ENCODE data around the gene ARHGEF28.

DNA sequence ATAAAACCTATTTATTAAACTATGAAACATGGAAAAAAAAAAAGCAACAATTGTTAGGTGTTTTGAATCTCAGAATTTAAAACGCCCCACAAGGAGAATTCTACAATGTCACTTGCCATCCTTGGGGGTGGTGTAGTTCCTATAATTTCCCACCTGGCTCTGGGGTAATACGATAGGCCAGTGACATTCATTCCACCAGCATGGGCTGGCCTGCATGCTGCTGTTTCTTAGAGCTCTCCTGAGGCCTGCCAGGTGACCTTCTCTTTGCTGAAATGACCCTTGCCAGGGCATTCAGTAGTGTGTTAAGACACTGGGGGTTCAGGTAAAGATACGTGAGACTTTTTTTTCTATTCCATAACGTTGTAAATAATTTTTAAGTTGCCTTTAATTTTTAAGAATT, 10.0 kb upstream of the ARHGEF28 start:
- TF ChIP-seq, protein P1, sequence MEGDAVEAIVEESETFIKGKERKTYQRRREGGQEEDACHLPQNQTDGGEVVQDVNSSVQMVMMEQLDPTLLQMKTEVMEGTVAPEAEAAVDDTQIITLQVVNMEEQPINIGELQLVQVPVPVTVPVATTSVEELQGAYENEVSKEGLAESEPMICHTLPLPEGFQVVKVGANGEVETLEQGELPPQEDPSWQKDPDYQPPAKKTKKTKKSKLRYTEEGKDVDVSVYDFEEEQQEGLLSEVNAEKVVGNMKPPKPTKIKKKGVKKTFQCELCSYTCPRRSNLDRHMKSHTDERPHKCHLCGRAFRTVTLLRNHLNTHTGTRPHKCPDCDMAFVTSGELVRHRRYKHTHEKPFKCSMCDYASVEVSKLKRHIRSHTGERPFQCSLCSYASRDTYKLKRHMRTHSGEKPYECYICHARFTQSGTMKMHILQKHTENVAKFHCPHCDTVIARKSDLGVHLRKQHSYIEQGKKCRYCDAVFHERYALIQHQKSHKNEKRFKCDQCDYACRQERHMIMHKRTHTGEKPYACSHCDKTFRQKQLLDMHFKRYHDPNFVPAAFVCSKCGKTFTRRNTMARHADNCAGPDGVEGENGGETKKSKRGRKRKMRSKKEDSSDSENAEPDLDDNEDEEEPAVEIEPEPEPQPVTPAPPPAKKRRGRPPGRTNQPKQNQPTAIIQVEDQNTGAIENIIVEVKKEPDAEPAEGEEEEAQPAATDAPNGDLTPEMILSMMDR (IDR thresholded peaks at IDR 0.05 in 2 of 3, conservative IDR thresholded peaks at IDR 0.05 in 1 of 3; ENCODE audit: borderline replicate concordance in 1 of 3, insufficient read depth in 1 of 3, low read depth in 2 of 3, low read length in 2 of 3): no peak
- TF ChIP-seq EZH2phosphoT487 (IDR thresholded peaks at IDR 0.05; ENCODE audit: borderline replicate concordance) (no peak), POLR2AphosphoS5 (IDR thresholded peaks at IDR 0.05; ENCODE audit: low read depth, low read length) (no peak), JUND (IDR thresholded peaks at IDR 0.05) (no peak), EZH2 (IDR thresholded peaks at IDR 0.05) (no peak), SRF (IDR thresholded peaks at IDR 0.05; ENCODE audit: low read depth) (no peak), ELF1 (IDR thresholded peaks at IDR 0.05; ENCODE audit: borderline replicate concordance, low read depth) (no peak)
- TF ChIP-seq, protein P2, sequence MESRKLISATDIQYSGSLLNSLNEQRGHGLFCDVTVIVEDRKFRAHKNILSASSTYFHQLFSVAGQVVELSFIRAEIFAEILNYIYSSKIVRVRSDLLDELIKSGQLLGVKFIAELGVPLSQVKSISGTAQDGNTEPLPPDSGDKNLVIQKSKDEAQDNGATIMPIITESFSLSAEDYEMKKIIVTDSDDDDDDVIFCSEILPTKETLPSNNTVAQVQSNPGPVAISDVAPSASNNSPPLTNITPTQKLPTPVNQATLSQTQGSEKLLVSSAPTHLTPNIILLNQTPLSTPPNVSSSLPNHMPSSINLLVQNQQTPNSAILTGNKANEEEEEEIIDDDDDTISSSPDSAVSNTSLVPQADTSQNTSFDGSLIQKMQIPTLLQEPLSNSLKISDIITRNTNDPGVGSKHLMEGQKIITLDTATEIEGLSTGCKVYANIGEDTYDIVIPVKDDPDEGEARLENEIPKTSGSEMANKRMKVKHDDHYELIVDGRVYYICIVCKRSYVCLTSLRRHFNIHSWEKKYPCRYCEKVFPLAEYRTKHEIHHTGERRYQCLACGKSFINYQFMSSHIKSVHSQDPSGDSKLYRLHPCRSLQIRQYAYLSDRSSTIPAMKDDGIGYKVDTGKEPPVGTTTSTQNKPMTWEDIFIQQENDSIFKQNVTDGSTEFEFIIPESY (IDR thresholded peaks at IDR 0.05; ENCODE audit: extremely low read depth, insufficient replicate concordance, low read length): no peak
